ENCODE data around the gene NDUFS4. TPM values are rescaled to one million over a fixed set of nuclear protein-coding genes. Genes with fewer than 3 reads are reported as not detected.
"Not testable (repeated sequence)": the region's sequence is repeated elsewhere in the genome, so short reads cannot be mapped to it uniquely, and the experiment has no call there.

The NDUFS4 gene
- polyA plus RNA-seq (2013, experiment 1 of 2; ENCODE audit: insufficient read length) = 93.8 TPM
- polyA plus RNA-seq (2013, experiment 2 of 2; ENCODE audit: insufficient read length) = 93.0 TPM

DNA sequence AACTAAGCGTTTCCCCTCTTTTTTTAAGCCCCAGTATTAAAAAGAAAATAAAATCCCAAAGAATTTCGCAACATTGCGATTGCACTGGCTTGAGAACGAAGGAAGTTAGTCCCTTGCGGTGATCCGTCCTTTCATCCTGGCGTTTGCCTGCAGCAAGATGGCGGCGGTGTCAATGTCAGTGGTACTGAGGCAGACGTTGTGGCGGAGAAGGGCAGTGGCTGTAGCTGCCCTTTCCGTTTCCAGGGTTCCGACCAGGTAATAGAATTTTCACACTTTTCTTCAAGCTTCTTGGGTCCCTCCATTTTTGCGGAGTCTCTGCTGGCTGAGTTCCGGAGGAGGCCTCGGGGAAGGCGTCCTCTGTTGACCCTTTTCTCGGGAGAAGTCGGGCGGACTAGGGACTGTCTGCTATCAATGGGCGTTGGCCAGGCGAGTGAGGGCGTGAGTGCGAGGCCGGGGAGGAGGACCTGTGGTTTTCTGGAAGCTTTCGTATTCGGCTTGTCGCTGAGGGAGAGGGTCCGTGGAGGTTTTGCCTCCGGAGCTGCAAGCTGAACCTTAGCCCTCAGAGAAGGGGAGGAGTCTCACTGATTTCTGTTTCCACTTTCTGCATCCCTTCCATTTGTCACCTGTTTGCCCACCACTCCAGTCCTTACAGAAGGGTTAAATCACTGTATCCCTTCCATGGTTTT, at the start of gene NDUFS4:
NDUFS4 (plus strand) TSS at position 134 of the 686 bp plus-strand sequence; CDS start at position 158, 24 bp downstream.
- peak; percentile 91 for DNase-seq

- DNase-seq = no peak
These were observed 47.9 kb upstream of the NDUFS4 start for GRCh38 chr5:53512539-53512938.

DNA sequence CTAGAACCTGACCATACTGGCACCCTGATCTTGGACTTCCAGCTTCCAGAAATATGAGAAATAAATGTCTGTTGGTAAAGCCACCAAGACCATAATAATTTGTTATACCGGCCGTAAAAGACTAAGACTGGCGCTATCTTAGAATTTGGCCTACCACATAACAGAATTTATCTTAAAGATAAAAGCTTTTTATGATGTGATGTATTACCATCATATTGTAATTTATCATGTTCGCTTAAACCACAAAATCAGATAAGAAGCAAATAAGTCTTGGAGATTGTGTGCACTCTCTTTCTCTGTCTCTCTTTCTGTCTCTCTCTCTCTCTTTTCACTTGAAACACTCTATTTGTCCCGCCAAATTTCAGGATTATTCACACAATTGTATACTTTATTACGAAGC, 44.5 kb upstream of the NDUFS4 start:
- DNase-seq = no peak

DNA sequence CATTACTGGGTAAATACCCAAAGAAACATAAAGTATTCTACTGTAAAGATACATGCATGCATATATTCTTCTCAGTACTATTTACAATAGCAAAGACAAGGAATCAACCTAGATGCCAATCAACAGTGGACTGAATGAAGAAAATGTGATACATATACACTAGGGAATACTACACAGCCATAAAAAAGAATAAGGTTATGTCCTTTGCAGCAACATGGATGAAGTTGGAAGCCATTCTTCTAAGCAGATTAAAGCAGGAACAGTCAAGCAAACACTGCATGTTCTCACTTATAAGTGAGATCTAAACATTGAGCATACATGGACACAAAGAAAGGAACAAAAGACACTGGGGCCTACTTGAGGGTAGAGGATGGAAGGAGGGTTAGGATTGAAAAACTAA, 39.6 kb upstream of the NDUFS4 start:
- no peak for DNase-seq

- DNase-seq = no peak
These were observed 22.7 kb upstream of the NDUFS4 start for GRCh38 chr5:53537711-53538110.

- DNase-seq = not testable (repeated sequence)
These were observed 19.7 kb upstream of the NDUFS4 start for GRCh38 chr5:53540739-53541138.

- DNase-seq = no peak
These were observed 18.6 kb upstream of the NDUFS4 start for GRCh38 chr5:53541859-53542258.

DNA sequence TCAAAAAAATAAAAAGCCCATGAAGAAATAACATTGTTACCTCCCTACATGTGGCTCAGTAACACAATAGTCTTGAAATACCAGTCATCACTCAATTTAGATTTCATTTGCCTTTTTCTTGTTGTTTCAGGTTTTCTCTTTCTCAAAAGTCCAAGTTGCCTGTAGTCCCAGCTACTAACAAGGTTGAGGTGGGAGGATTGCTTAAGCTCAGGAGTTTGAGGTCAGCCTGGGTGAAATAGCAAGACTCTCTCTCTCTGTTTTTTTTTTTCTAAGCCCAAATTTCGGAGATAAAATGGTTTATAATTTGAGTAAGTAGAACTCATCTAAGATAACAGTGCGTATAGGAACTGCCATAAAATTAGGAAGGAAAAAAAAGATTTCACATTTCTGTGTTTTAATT, 17.5 kb upstream of the NDUFS4 start:
- no peak for DNase-seq

- DNase-seq = peak; percentile 58
These were observed 17.0 kb upstream of the NDUFS4 start for GRCh38 chr5:53543401-53543800.

DNA sequence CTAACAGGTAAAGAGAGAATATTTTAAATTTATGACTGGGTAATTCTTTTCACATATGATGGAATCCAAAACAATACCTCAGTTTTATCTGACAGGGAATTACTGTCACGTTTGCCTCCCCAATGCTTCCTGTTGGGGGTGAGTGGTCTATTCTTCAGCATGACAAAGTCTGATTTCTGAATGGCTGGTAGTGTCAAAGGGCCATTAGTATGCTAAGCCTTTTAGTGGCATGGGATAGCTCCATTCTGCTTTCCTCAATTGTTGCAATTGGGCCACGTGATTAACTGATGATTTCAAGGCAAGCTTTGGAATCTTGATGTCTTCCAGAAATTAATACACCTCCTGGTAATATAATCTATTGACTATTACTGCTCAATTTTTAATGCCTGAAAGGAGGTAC, 14.7 kb upstream of the NDUFS4 start:
- DNase-seq = no peak

- DNase-seq = no peak
These were observed 13.2 kb upstream of the NDUFS4 start for GRCh38 chr5:53547226-53547625.

DNA sequence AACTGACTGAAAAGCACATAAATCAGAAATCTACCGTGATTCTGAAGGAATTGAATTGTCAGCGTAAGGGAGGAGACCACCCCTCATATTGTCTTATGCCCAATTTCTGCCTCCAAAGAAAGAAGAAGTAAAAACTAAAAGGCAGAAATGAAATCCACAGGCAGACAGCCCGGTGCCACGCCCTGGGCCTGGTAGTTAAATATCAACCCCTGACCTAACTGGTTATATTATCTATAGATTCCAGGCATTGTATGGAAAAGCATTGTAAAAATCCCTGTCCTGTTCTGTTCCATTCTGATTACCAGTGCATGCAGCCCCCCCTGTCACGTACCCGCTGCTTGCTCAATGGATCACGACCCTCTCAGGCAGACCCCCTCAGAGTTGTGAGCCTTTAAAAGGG, 11.9 kb upstream of the NDUFS4 start:
- DNase-seq = not testable (repeated sequence)

DNA sequence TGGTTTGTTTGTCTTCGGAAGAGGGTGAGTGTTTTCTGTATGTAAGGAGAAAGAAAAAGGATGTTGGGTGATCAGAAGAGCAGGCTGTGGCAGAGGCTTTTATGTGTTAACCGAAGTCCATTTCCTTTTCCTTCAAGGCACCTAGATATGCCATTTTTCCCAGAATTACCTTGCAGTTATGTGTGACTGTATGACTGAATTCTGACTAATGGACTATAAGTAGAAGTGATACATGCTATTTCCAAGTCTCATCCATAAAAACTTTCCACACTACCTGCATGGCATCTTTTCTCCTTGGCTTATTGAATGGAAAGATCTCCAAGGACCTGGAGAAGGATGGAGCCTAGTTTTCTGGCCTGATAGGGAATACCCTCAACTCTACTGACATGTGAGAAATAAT, 10.6 kb upstream of the NDUFS4 start:
- no peak for DNase-seq

GRCh38 chr5:53552561-53552960, 7.9 kb upstream of the NDUFS4 start:
- no peak for DNase-seq

- no peak for DNase-seq
These were observed 6.0 kb upstream of the NDUFS4 start for GRCh38 chr5:53554444-53554843.

DNA sequence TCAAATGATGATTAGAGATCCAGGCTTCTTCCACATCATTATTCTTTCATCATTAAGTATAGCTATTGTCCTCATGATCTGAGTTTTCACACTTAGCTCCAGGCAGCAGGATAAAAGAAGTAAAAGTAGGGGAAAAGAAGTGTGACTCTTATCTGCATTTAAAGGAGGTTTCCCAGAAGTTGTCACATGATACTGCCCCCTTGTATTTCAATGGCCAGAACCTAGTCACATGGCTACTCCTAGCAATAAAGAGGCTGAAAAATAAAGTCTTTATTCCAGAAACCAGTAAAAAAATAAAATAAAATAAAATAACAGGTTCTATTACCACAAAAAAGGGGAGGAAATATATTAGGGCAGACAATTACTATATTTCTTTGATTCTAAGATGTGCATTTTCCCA, 5.3 kb upstream of the NDUFS4 start:
- no peak for DNase-seq

GRCh38 chr5:53556001-53556400, 4.4 kb upstream of the NDUFS4 start:
- DNase-seq = peak; percentile 12

DNA sequence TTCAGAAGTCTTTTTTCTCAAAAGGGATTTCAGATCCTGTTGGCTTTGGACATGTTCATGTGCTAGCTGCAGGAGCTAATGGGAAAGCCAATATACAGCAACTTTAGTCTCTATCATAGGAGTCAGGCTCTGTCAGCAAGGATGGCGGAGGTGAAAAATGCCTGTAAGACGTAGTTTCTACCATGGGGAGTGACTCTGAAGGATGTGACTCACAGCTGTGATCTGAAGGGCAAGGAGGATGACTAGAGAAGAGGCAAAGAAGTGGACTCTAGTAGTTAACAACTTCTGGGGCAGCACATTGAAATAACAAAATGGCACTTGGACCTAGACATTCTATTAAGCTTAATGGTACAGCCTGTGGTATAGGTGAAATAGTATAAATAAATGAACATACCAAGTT, 3.1 kb upstream of the NDUFS4 start:
- DNase-seq = peak; percentile 10

DNA sequence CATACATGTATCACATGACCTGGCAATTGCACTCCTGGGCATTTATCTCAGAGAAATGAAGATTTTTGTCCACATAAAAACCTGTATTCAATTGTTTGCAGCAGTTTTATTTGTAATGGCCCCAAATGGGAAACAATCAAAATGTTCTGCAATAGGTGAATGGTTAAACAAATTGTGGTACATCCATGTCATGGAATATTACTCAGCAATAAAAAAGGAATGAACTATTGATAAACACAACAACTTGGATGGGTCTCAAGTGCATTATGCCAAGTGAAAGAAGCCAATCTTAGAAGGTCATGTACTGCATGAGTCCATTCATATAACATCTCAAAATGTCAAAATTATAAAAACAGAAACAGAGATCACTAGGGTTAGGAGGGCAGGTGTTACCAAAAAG, 1.5 kb upstream of the NDUFS4 start:
- no peak for DNase-seq

DNA sequence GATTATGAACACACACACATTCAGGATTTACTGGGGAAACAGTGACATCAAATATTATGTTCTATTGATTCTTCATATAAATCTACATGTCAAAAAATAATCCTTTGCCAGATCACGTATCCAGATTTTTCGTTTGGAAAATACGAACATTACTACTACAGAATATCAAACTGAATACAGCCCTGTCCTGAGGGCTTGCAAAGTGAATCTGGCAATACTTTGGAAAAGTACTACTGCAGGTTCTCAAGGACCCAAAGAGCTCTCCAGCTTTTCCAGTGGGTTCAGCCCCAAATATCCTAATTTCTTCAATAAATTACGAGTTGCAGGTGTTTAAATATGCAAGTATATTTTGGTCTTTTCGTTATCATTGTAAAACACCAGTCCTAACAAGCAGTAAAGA, 411 bp upstream of the NDUFS4 start:
- DNase-seq = no peak

GRCh38 chr5:53568401-53568800, 8.0 kb downstream of the NDUFS4 start:
- no peak for DNase-seq

DNA sequence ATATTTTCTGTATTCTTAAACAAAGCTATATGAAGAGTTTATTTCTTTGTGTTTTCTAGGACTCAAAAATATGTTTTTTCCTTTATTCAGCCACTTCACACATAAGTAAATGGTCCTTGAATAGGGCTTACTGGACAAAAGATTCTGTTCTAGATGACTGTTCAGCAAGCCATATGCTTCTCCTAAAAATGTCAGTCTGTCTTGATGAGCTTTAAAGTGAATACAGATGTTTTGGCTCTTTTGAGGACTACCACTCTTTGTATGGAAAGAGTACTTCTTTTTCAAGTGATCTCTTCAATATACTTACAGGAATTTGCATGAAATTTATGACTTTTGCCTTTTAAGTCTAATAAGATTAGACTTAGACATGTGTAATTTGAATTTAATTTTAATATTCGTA, 8.4 kb downstream of the NDUFS4 start:
- peak; percentile 18 for DNase-seq

DNA sequence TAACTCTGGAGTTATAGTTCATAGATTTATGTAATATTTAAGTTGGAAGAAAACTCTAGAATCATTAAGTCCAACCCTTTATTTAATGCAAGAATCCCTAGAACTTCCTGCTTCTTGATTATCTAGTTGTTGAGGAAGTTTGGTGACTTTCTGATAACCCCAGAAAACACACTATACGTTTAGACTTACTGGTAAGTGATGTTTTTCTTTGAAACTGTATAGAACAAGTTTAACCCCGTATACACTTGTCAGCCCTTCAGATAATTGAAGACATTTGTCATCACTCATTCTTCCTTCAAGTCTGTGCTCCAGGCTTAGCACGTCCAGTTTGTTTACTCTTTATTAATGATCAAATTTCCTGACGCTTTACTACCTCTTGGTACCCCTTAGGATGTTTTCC, 9.0 kb downstream of the NDUFS4 start:
- DNase-seq = no peak

GRCh38 chr5:53571403-53571802, 11.0 kb downstream of the NDUFS4 start:
- DNase-seq = no peak

DNA sequence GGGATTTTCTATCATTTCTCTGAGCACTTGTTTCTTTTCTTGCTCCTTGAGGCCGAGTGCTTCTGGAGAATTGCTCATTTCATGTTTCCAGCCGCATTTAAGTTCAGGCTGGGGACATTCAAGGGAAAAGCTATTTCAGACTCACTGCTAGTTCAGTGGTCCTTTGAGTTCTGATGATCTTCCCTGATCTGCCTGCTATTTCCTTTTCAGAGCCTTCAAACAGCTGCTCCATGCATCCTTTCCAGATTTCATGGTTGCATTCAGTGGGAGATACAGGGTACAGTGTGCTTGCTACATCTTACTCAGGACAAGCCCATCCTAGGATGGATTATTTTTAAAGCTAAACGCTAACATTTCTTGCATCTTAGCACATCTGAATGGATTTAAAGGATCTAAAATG, 14.7 kb downstream of the NDUFS4 start:
- no peak for DNase-seq

Measured in fibroblast of skin of scalp (primary cell).